HepG2 (cell line): ENCODE measurements around the gene SLC29A2. TPM values are rescaled to one million over a fixed set of nuclear protein-coding genes. Genes with fewer than 3 reads are reported as not detected.

Experiments used
- ATAC-seq: fragments of 200-7000 bp; cut with Tn5 transposase; 3 replicates; pipeline ENCODE4 v1.9.1; 2020; ENCODE audit warnings: mild to moderate bottlenecking, moderate library complexity
- BruUV-seq: library from RNA; stranded (reverse); fragments of 400-500 nt; replicated peaks from 2 replicates; lab custom pipeline; 2021; lab: Mats Ljungman, UMichigan
- CTCF ChIA-PET: fragments of 300-600 bp; formaldehyde crosslinking; extraction: SDS; loops from one replicate; lab custom pipeline; 2021; ENCODE audit warnings: low total read pairs, inconsistent platforms, low intra/inter-chr PET ratio; lab: Yijun Ruan, JAX
- POLR2A ChIA-PET: fragments of 350-600 bp; sonication (Branson Sonifier 250); formaldehyde crosslinking; loops from one replicate; lab custom pipeline; 2020; ENCODE audit warnings: antibody characterized with exemption, inconsistent platforms; lab: Yijun Ruan, JAX
- DNase-seq: peaks from one replicate; pipeline ENCODE4 v3.0.0-alpha.2; 2015; ENCODE audit warnings: low spot score
- FAIRE-seq: peaks from 3 replicates; lab custom pipeline; 2011; peaks lifted over from hg19 to GRCh38; lab: Jason Lieb, UNC
- H2AFZ ChIP-seq: one replicate; pipeline ENCODE4 v1.6.1; 2011; ENCODE audit warnings: low read length, inconsistent platforms
- H3K27ac ChIP-seq: fragments of 300-600 bp; 3 replicates; pipeline ENCODE4 v1.8.0; 2011; ENCODE audit warnings: mixed run types, mild to moderate bottlenecking, mixed read lengths, low read length, inconsistent platforms; ENCODE audit not compliant: insufficient read depth; ENCODE audit errors: extremely low read length
- H3K27me3 ChIP-seq, 2 experiments: fragments of 200-600 bp in 1 of 2; 2 replicates in 1 of 2; 3 replicates in 1 of 2; pipeline versions ENCODE4 v1.6.0 to v1.8.0; 2011; ENCODE audit warnings: low read length in 2 of 2, mild to moderate bottlenecking in 2 of 2, moderate library complexity in 2 of 2, inconsistent platforms in 1 of 2; ENCODE audit not compliant: insufficient read depth in 2 of 2, control insufficient read depth in 1 of 2
- H3K36me3 ChIP-seq, 2 experiments: fragments of 200-600 bp in 1 of 2; replicated peaks in 1 of 2; 2 replicates in 1 of 2; 3 replicates in 1 of 2; pipeline versions ENCODE4 v1.5.1 to v1.8.0; 2011; ENCODE audit warnings: low read length in 2 of 2, inconsistent platforms in 1 of 2; ENCODE audit not compliant: insufficient read depth in 2 of 2, control insufficient read depth in 1 of 2
- H3K4me1 ChIP-seq: 2 replicates; pipeline ENCODE4 v1.5.1; 2012; ENCODE audit warnings: low read length, inconsistent platforms; ENCODE audit not compliant: insufficient read depth
- H3K4me2 ChIP-seq: 2 replicates; pipeline ENCODE4 v1.6.0; 2011; ENCODE audit warnings: low read depth, low read length, inconsistent platforms
- H3K4me3 ChIP-seq, 3 experiments: fragments of 200-600 bp in 1 of 3; sonication (generic), shearing (Covaris generic) in 1 of 3; replicated peaks in 1 of 3; 2 replicates each; pipeline ENCODE4 v1.5.1; 2011 to 2016; ENCODE audit warnings: low read length in 3 of 3, inconsistent platforms in 2 of 3, low read depth in 2 of 3, mild to moderate bottlenecking in 2 of 3, control low read depth in 1 of 3, mixed read lengths in 1 of 3; ENCODE audit not compliant: insufficient read depth in 1 of 3
- H3K79me2 ChIP-seq: one replicate; pipeline ENCODE4 v1.6.1; 2011; ENCODE audit warnings: low read length, inconsistent platforms; ENCODE audit not compliant: insufficient read depth
- H3K9ac ChIP-seq: 2 replicates; pipeline ENCODE4 v1.6.0; 2011; ENCODE audit warnings: mild to moderate bottlenecking, low read depth, low read length, inconsistent platforms; ENCODE audit not compliant: insufficient read depth
- H3K9me3 ChIP-seq: 2 replicates; pipeline ENCODE4 v1.5.1; 2012; ENCODE audit warnings: mild to moderate bottlenecking, low read length
- H4K20me1 ChIP-seq: 2 replicates; pipeline ENCODE4 v1.6.0; 2011; ENCODE audit warnings: inconsistent platforms, mild to moderate bottlenecking, low read length, moderate library complexity; ENCODE audit not compliant: insufficient read depth
- CHD2 ChIP-seq: IDR thresholded peaks from 2 replicates; pipeline ENCODE4 v1.6.1; 2011; ENCODE audit warnings: low read depth, low read length, improper control_type of control experiment
- ELF4 ChIP-seq: sonication (generic); formaldehyde crosslinking; IDR thresholded peaks from 2 replicates; pipeline ENCODE4 v1.5.0; 2020; ENCODE audit warnings: missing genetic modification reagents, mild to moderate bottlenecking, moderate library complexity, borderline replicate concordance
- FOXK1 ChIP-seq: sonication (generic); formaldehyde crosslinking; IDR thresholded peaks from 2 replicates; pipeline ENCODE4 v1.4.0; 2020; ENCODE audit warnings: low read depth, missing genetic modification reagents, borderline replicate concordance
- JUNB ChIP-seq: sonication (generic); formaldehyde crosslinking; IDR thresholded peaks from 2 replicates; pipeline ENCODE4 v1.8.0; 2022; ENCODE audit warnings: missing genetic modification reagents, mild to moderate bottlenecking, borderline replicate concordance
- NFE2L2 ChIP-seq: fragments of 150-350 bp; IDR thresholded peaks from 2 replicates; pipeline ENCODE4 v1.6.1; 2014; ENCODE audit warnings: low read length
- NKX3-1 ChIP-seq: sonication (generic); formaldehyde crosslinking; IDR thresholded peaks from 2 replicates; pipeline ENCODE4 v1.5.0; 2020; ENCODE audit warnings: missing genetic modification reagents
- PLSCR1 ChIP-seq: sonication (generic); formaldehyde crosslinking; IDR thresholded peaks from 2 replicates; pipeline ENCODE4 v1.5.0; 2020; ENCODE audit warnings: missing genetic modification reagents, mild to moderate bottlenecking, borderline replicate concordance
- RFX3 ChIP-seq: IDR thresholded peaks from 2 replicates; pipeline ENCODE4 v1.6.1; 2016; ENCODE audit warnings: missing biosample characterization, missing genetic modification reagents
- SIX4 ChIP-seq: sonication (generic); formaldehyde crosslinking; IDR thresholded peaks from 2 replicates; pipeline ENCODE4 v1.4.0; 2020; ENCODE audit warnings: missing genetic modification reagents
- ZFP82 ChIP-seq: sonication (generic); formaldehyde crosslinking; IDR thresholded peaks from 2 replicates; pipeline ENCODE4 v1.5.1; 2020; ENCODE audit warnings: mild to moderate bottlenecking, missing genetic modification reagents, borderline replicate concordance
- ZKSCAN8 ChIP-seq: IDR thresholded peaks from 2 replicates; pipeline ENCODE4 v1.6.1; 2016; ENCODE audit warnings: borderline replicate concordance, missing genetic modification reagents, missing compliant biosample characterization
- ZNF430 ChIP-seq: sonication (generic); formaldehyde crosslinking; IDR thresholded peaks from 2 replicates; pipeline ENCODE4 v1.9.0; 2021; ENCODE audit warnings: mild to moderate bottlenecking, missing genetic modification reagents
- ZNF552 ChIP-seq: sonication (generic); formaldehyde crosslinking; IDR thresholded peaks from 2 replicates; pipeline ENCODE4 v1.9.0; 2022; ENCODE audit warnings: missing genetic modification reagents, mild to moderate bottlenecking, borderline replicate concordance
- ZNF598 ChIP-seq: sonication (generic); formaldehyde crosslinking; IDR thresholded peaks from 2 replicates; pipeline ENCODE4 v1.5.1; 2020; ENCODE audit warnings: mild to moderate bottlenecking, missing genetic modification reagents, borderline replicate concordance
- ZNF609 ChIP-seq: sonication (generic); formaldehyde crosslinking; IDR thresholded peaks from 2 replicates; pipeline ENCODE4 v1.4.0; 2020; ENCODE audit warnings: mild to moderate bottlenecking, missing genetic modification reagents, borderline replicate concordance
- ZNF614 ChIP-seq: IDR thresholded peaks from 2 replicates; pipeline ENCODE4 v1.6.1; 2018; ENCODE audit warnings: missing biosample characterization, missing genetic modification reagents, inconsistent platforms, borderline replicate concordance
- ZNF775 ChIP-seq: sonication (generic); formaldehyde crosslinking; IDR thresholded peaks from 2 replicates; pipeline ENCODE4 v1.4.0; 2020; ENCODE audit warnings: missing genetic modification reagents, mild to moderate bottlenecking, moderate library complexity, borderline replicate concordance
- WGBS: methylation state at CpG from one replicate; pipeline ENCODE4 v1.1.6; 2017; ENCODE audit warnings: low lambda C conversion rate; 5-methylcytosine and 5-hydroxymethylcytosine counted together
- in situ Hi-C: cut with HindIII; loops from 2 replicates; pipeline ENCODE4 v1.10.0; 2017; ENCODE audit warnings: low pct_unique_long_range_greater_than_20kb; ENCODE audit not compliant: extremely low pct_ligation_motif_present
- intact Hi-C: fragments of 100-400 bp; cut with micrococcal nuclease; formaldehyde crosslinking; loops from one replicate; pipeline ENCODE4 v1.10.0; 2022; ENCODE audit not compliant: unreplicated experiment
- polyA plus RNA-seq, 8 experiments: library from polyadenylated mRNA; depleted of rRNA in 3 of 8; stranded (reverse) in 7 of 8; unstranded in 1 of 8; fragments of >200 nt; fragmentation: Illumina TruSeq in 4 of 8; extraction: Trizol in 4 of 8; gene quantifications; 2 replicates each; pipeline versions ENCODE4 v1.2.1 to v1.2.3, GENCODE V29; 2011 to 2016; ENCODE audit warnings: low read depth in 4 of 8, missing spikeins in 1 of 8, mixed read lengths in 1 of 8; ENCODE audit not compliant: insufficient read depth in 1 of 8
- total RNA-seq, 5 experiments: library from RNA; depleted of rRNA; stranded (reverse); fragments of >200 nt; fragmentation: Illumina TruSeq; extraction: Trizol; gene quantifications; 2 replicates each; pipeline ENCODE4 v1.2.3, GENCODE V29; 2016; ENCODE audit warnings: low read depth in 1 of 5
- TF ChIP-seq, protein P1 (sequence below): sonication (generic); formaldehyde crosslinking; IDR thresholded peaks from 2 replicates; pipeline ENCODE4 v1.8.0; 2022; ENCODE audit warnings: mild to moderate bottlenecking, missing genetic modification reagents

SLC29A2 gene
- total and polyA plus RNA-seq, 2 of the 13 experiments (the other 11 are each of a cell fraction or from before 2014, with no cell fraction given): 0.63 to 0.66 TPM

DNA sequence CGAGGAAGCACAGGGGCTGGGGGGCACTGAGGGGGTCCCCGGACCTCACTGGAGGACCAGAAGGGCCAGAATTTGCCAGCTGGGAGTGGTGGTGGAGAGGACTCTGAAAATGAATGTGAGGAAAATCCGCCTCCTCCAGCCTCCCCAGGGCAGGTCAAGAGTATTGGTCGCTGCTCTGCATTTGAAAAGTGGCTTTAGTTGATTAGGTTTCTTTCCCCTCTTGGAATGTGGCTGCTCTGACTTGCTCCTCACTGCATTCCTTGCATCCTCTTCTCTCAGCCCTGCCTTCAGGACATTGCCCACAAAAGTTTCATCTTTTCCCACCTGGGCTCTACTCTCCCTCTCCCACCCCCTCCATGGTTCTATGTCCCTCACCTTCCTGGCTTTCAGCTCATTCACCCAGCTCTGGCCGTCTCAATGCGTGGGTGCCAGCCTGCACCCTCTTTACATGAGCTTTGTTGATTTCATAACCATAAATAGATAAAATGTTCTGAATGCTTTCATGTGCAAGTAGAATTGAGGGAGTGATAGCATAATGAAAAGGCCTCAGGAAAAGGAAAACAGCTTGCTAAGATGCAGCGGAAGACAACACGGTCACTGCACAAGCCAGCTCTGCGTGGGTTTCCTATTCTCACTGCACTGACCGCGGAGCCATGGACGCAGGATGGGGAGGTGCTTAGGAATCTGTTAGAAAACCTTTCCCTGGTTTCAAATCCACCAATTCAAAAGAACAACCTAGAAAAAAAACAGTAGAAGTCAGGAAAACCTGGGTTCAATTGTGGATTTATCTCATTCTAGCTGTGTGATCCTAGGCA, 42.8 kb upstream of the SLC29A2 start:
- 36% methylated on average over 12 of the region's 12 CpGs for WGBS
- no peak for TF ChIP-seq ZNF609 (CRISPR knock-in tag)
- TF ChIP-seq SIX4 (CRISPR knock-in tag): no peak
- no peak for TF ChIP-seq ZNF552 (CRISPR knock-in tag)
- TF ChIP-seq PLSCR1: no peak
- no peak for TF ChIP-seq ZNF614 (CRISPR knock-in tag)
- TF ChIP-seq NKX3-1: no peak
- TF ChIP-seq, protein P1, sequence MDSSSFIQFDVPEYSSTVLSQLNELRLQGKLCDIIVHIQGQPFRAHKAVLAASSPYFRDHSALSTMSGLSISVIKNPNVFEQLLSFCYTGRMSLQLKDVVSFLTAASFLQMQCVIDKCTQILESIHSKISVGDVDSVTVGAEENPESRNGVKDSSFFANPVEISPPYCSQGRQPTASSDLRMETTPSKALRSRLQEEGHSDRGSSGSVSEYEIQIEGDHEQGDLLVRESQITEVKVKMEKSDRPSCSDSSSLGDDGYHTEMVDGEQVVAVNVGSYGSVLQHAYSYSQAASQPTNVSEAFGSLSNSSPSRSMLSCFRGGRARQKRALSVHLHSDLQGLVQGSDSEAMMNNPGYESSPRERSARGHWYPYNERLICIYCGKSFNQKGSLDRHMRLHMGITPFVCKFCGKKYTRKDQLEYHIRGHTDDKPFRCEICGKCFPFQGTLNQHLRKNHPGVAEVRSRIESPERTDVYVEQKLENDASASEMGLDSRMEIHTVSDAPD (CRISPR knock-in tag): no peak
- TF ChIP-seq ZNF598 (CRISPR knock-in tag): no peak
- no peak for TF ChIP-seq JUNB (CRISPR knock-in tag)
- TF ChIP-seq RFX3: no peak
- TF ChIP-seq CHD2: no peak
- TF ChIP-seq ZNF775 (CRISPR knock-in tag): no peak
- TF ChIP-seq ZKSCAN8 (CRISPR knock-in tag): no peak
- TF ChIP-seq ZNF430: no peak
- no peak for TF ChIP-seq ELF4 (CRISPR knock-in tag)
- no peak for TF ChIP-seq ZFP82 (CRISPR knock-in tag)
- TF ChIP-seq NFE2L2: no peak
- no peak for TF ChIP-seq FOXK1
- in situ Hi-C loops: loop anchor here (25.0 kb wide), 1 partner anchor 423 kb away; the partner anchor contains the start of gene RCE1
- H3K36me3 ChIP-seq: no peaks in the 10 kb centered on the region
- no peaks in the 10 kb centered on the region for H3K79me2 ChIP-seq
- intact Hi-C loops: no loop called here
- H3K27me3 ChIP-seq: peaks cover 2 to 52% of the 10 kb centered on the region in 2 experiments; a peak in 4 of 5 replicates
- H2AFZ ChIP-seq: no peak overlapping the region
- CTCF ChIA-PET: no interaction called here
- no peaks in the 10 kb centered on the region for H3K9me3 ChIP-seq
- no peak overlapping the region for H3K9ac ChIP-seq
- no peak for DNase-seq
- no peak overlapping the region for H3K4me2 ChIP-seq
- POLR2A ChIA-PET: no interaction called here
- no peak overlapping the region for H3K27ac ChIP-seq
- no peak for FAIRE-seq
- H4K20me1 ChIP-seq: peaks cover 8% of the 10 kb centered on the region
- BruUV-seq: no TSS peak
- no peak for ATAC-seq
- no peak overlapping the region for H3K4me3 ChIP-seq
- no peaks in the 10 kb centered on the region for H3K4me1 ChIP-seq
